VCaP (cell line): ENCODE data around the gene RPS24.

Source experiments
- H3K27ac ChIP-seq: fragments of 450-650 bp; 2 replicates; pipeline ENCODE4 v1.5.1; 2017
- TF ChIP-seq, protein P1 (sequence below): fragments of 450-650 bp; conservative IDR thresholded peaks from 2 replicates; pipeline ENCODE4 v1.5.1; 2017; ENCODE audit warnings: mild to moderate bottlenecking, moderate library complexity

RPS24 gene

DNA sequence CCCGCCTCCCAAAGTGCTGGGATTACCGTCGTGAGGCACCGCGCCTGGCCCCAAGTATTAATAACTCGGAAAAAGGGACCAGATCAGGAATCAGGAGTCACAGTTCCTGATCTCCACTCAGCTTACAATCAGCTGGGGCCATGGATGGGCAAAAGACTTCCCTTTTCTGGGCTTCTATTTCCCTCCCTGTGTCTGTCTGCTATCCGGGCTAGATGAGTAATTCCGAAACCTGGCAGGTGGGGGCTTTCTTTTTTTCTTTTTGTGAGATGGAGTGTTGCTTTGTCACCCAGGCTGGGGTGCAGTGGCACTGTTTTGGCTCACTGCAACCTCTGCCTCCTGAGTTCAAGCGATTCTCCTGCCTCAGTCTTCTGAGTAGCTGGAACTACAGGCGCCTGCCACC lies 11.6 kb downstream of the RPS24 start:
- peak overlapping the region; percentile 18; the same call in 1 of the 2 replicates for H3K27ac ChIP-seq
- TF ChIP-seq, protein P1, sequence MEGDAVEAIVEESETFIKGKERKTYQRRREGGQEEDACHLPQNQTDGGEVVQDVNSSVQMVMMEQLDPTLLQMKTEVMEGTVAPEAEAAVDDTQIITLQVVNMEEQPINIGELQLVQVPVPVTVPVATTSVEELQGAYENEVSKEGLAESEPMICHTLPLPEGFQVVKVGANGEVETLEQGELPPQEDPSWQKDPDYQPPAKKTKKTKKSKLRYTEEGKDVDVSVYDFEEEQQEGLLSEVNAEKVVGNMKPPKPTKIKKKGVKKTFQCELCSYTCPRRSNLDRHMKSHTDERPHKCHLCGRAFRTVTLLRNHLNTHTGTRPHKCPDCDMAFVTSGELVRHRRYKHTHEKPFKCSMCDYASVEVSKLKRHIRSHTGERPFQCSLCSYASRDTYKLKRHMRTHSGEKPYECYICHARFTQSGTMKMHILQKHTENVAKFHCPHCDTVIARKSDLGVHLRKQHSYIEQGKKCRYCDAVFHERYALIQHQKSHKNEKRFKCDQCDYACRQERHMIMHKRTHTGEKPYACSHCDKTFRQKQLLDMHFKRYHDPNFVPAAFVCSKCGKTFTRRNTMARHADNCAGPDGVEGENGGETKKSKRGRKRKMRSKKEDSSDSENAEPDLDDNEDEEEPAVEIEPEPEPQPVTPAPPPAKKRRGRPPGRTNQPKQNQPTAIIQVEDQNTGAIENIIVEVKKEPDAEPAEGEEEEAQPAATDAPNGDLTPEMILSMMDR: no peak

DNA sequence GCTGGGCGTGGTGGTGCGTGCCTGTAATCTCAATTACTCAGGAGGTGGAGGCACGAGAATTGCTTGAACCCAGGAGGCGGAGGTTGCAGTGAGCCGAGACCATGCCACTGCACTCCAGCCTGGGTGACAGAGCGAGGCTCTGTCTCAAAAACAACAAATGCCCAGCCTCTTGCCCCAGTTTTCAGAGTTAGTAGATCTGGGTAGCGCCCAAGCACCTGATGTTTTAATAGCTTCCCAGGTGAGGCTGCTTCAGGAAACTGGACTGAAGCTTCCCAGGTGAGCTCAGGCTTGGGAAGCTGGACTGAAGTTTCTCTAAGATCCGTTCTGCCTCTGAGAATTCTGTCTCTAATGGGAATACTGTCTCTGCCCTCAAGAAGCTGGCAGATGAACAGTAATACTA lies 12.2 kb downstream of the RPS24 start:
- TF ChIP-seq, protein P1: no peak
- H3K27ac ChIP-seq: peak overlapping the region; percentile 18; the same call in 1 of the 2 replicates

DNA sequence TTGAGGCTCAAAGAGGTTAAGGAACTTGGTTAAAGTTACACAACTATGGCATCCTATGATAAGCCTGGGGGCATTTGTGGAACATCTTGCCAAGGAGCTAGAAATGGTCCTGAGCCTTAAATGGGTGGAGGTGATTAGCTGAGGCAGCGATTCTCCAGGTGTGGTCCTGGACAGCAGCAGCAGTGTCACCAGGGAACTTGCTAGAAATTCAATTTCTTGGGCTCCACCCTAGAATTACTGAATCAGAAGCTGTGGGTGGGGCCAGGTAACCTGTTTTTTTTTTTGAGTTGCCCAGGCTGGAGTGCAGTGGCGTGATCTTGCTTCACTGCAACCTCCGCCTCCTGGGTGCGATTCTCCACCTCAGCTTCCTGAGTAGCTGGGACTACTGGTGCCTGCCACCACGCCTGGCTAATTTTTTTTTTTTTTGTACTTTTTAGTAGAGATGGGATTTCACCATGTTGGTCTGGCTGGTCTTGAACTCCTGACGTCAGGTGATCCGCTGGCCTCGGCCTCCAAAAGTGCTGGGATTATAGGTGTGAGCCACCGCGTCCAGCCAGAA lies 13.1 kb downstream of the RPS24 start:
- H3K27ac ChIP-seq: no peak overlapping the region
- TF ChIP-seq, protein P1: no peak

DNA sequence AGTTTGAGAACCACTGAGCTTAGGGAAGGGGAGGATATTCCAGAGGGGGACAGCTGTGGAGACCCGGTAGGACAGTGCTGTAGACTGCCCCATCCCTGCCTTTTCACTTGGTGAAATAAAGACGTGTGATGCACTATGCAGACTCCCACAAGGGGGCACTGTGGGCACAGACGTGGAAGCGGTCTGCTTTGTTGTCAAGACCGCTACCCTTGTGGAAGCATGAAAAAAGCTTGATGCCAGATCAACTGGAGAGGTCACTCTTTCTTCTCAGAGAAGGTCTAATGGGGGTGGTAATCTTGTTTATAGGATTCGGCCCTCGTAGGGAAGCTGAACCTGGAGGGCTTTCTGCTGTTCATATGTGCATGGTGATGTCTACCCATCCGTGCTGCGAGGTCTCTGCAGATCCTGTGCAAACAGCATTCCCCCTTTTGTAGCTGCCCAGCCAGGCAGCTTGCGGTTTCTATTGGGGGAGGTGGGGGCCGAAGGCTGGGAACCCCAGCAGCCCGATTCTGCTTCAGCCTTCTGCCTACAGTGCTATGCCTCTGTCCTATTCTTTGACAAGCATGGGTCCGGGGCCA lies 13.7 kb downstream of the RPS24 start:
- TF ChIP-seq, protein P1: peak; percentile 92
- no peak overlapping the region for H3K27ac ChIP-seq

DNA sequence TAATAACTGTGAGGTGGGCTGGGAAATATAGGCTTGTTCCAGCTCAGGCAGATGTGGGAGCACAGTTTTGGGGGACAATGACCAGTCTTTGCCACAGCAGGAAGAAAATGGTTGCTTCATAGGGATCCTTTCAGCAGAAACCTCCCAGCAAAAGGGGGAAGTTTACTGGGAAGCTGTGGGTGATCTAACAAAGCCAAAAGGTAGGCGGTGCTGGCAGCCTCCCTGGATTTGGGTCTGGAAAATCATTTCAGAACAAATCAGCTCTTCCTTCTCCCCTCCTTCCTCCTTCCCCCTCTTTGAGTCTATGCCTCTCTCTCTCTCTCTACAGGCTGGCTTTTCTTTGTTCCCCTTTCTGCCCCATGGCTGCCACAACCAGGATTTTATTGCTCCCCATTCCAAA lies 16.2 kb downstream of the RPS24 start:
- peak overlapping the region; percentile 43; the same call in 1 of the 2 replicates for H3K27ac ChIP-seq
- TF ChIP-seq, protein P1: no peak

DNA sequence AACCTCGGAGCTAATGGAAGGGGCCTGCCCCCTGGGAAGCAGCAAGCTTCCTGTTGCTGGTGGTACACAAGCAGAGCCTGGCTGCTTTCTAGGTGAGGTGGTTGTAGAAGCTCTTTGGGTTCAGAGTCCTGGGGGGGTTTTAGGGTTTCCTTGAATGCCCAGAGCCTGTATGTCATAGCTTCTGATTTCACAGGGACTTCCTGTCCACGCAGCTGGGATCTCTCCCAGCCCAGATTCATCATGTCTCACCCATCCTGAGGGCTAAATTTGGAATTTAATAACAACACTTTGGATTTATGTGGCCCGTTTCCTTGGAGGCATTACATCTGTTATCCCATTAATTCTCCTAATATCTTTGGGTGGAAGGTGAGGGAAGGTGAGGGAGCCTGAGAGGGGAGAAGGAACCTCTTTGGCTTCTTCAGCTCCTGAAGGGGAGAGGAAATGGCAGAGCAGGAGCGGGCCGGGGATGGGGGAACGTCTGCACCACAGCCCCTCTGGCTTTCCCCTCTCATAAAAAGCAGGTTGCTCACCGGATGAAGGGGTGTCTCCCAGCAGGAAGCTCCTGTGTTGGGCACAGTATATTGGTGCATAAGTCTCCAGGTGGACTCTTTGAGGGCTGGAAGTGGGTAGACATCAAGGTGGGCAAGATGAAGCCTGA lies 19.7 kb downstream of the RPS24 start:
- H3K27ac ChIP-seq: no peak overlapping the region
- TF ChIP-seq, protein P1: no peak

DNA sequence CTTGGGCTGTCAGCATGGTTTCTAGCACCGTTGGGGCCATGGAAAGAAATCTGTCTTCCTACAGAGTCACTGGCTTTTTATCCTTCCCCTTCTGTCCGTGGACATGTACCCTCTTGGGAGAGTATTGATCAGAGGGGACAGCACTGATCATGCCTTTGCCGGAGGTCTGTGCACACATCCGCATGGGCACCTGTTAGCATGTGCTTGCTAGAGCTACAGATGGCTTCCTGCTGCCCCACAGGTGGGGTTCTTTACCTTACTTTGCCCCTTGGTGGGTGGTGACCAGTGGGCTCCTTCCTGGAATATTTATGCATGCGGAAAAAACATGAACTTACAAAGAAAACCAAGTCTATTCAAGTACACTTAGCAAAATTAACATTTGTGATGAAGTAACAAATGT lies 24.9 kb downstream of the RPS24 start:
- no peak overlapping the region for H3K27ac ChIP-seq
- TF ChIP-seq, protein P1: no peak
